HL-60 (cell line): Measurements from ENCODE around the gene NATD1.

Experiments
- TF ChIP-seq, protein P1 (sequence below): IDR thresholded peaks from one replicate; pipeline ENCODE4 v1.5.1; 2011; ENCODE audit warnings: low read length, control low read depth, inconsistent platforms; ENCODE audit not compliant: insufficient read depth
- TF ChIP-seq, protein P2 (sequence below): IDR thresholded peaks from 2 replicates; pipeline ENCODE4 v1.6.1; 2012; ENCODE audit warnings: low read depth; ENCODE audit not compliant: insufficient replicate concordance

DNA sequence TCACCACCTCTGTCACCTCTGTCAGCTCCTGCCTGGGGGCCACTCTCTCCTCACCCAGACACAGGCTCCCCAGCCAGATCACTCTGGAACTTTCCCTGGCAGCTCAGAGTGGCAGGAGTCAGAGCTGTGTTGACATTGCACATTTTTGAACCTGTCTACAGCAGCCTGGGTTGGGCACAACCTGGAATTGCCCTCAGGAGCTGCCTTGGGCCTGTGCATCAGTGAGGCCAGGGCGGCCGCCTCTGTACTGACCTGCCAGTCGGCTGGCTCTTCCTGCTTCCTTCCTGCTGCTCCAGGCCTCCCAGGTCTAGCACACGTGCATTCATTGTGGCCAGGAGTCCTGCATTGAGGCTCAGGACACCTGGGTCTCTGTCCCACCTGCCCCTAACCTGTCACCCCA is 25.1 kb downstream of the NATD1 start:
- TF ChIP-seq, protein P1, sequence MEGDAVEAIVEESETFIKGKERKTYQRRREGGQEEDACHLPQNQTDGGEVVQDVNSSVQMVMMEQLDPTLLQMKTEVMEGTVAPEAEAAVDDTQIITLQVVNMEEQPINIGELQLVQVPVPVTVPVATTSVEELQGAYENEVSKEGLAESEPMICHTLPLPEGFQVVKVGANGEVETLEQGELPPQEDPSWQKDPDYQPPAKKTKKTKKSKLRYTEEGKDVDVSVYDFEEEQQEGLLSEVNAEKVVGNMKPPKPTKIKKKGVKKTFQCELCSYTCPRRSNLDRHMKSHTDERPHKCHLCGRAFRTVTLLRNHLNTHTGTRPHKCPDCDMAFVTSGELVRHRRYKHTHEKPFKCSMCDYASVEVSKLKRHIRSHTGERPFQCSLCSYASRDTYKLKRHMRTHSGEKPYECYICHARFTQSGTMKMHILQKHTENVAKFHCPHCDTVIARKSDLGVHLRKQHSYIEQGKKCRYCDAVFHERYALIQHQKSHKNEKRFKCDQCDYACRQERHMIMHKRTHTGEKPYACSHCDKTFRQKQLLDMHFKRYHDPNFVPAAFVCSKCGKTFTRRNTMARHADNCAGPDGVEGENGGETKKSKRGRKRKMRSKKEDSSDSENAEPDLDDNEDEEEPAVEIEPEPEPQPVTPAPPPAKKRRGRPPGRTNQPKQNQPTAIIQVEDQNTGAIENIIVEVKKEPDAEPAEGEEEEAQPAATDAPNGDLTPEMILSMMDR = no peak
- TF ChIP-seq, protein P2, sequence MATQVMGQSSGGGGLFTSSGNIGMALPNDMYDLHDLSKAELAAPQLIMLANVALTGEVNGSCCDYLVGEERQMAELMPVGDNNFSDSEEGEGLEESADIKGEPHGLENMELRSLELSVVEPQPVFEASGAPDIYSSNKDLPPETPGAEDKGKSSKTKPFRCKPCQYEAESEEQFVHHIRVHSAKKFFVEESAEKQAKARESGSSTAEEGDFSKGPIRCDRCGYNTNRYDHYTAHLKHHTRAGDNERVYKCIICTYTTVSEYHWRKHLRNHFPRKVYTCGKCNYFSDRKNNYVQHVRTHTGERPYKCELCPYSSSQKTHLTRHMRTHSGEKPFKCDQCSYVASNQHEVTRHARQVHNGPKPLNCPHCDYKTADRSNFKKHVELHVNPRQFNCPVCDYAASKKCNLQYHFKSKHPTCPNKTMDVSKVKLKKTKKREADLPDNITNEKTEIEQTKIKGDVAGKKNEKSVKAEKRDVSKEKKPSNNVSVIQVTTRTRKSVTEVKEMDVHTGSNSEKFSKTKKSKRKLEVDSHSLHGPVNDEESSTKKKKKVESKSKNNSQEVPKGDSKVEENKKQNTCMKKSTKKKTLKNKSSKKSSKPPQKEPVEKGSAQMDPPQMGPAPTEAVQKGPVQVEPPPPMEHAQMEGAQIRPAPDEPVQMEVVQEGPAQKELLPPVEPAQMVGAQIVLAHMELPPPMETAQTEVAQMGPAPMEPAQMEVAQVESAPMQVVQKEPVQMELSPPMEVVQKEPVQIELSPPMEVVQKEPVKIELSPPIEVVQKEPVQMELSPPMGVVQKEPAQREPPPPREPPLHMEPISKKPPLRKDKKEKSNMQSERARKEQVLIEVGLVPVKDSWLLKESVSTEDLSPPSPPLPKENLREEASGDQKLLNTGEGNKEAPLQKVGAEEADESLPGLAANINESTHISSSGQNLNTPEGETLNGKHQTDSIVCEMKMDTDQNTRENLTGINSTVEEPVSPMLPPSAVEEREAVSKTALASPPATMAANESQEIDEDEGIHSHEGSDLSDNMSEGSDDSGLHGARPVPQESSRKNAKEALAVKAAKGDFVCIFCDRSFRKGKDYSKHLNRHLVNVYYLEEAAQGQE = no peak
